Measurements from ENCODE around the gene NLN. TPM values are rescaled to one million over a fixed set of nuclear protein-coding genes. Genes with fewer than 3 reads are reported as not detected.
"Not testable (repeated sequence)": the region's sequence is repeated elsewhere in the genome, so short reads cannot be mapped to it uniquely, and the experiment has no call there.

NLN gene
- total RNA-seq, 1 donor from 2014 or later, result 14.8 TPM

- not testable (repeated sequence) for DNase-seq (ENCODE audit: low spot score)
Measured at GRCh38 chr5:65871776-65872175, 149.8 kb downstream of the NLN start.

- no peak for DNase-seq (ENCODE audit: low spot score)
Measured at GRCh38 chr5:65873181-65873750, 151.3 kb downstream of the NLN start.

GRCh38 chr5:65874241-65874640 lies 152.2 kb downstream of the NLN start:
- DNase-seq (ENCODE audit: low spot score), result no peak

DNA sequence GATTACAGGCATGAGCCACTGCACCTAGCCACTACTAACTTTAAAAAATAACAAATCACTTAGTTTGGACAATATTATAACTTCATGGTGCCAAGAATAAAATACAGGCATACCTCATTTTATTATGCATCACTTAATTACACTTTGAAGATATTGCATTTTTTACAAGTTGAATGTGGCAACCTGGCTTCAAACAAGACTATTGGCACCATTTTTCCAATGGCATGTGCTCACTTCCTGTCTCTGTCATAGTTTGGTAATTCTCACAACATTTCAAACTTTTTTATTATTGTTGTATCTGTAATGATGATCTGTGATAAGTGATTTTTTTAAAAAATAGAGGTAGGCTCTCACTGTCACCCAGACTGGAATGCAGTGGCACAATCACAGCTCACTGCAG lies 154.5 kb downstream of the NLN start:
- no peak for DNase-seq (ENCODE audit: low spot score)

- no peak for DNase-seq (ENCODE audit: low spot score)
Measured at GRCh38 chr5:65876970-65877369, 155.0 kb downstream of the NLN start.

Other genes starting within 250 kb of the NLN start
- 19.0 TPM for gene ADAMTS6, start 240.3 kb upstream of the NLN start, total RNA-seq
- gene CENPK, start 159.0 kb upstream of the NLN start, total RNA-seq, result 2.2 TPM
- gene PPWD1, start 158.9 kb upstream of the NLN start, total RNA-seq, result 30.5 TPM
- gene TRIM23, start 97.9 kb upstream of the NLN start, total RNA-seq, result 15.7 TPM
- gene SHLD3, start 97.2 kb upstream of the NLN start, total RNA-seq, result 3.1 TPM
- 18.2 TPM for gene TRAPPC13, start 97.2 kb upstream of the NLN start, total RNA-seq
- gene SGTB, start 96 bp upstream of the NLN start, total RNA-seq, result 6.5 TPM
- gene ERBIN, start 204.4 kb downstream of the NLN start, total RNA-seq, result 84.0 TPM

All from mucosa of gallbladder (tissue), 1 donor.